ENCODE measurements around the gene BTAF1. TPM values are rescaled to one million over a fixed set of nuclear protein-coding genes. Genes with fewer than 3 reads are reported as not detected.

Gene BTAF1
- total and polyA plus RNA-seq, 10 of the 15 experiments (the other 5 are each of a cell fraction or from before 2014, with no cell fraction given): 11.8 to 157 (median 55.5) TPM

DNA sequence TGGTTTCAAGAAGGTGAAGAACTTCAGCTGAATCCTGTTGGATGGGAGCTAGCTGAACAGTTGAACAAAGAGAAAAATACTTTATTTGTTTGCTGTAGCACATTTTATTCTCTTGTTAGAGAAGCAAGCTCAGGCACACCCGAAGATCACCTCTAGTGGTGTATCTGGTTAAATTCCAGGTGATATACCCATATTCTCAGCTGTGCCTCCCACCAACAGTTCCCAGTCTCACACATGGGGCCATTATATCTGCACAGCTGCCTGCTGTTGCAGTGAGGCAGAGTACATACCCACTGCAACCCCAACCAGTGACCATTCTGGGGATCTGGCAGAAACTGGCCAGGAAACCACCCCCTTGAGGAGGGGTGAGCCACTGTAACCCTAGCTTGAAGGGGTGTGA, 9.2 kb downstream of the BTAF1 start:
- ChIA-PET RAD21 (ENCODE audit: unreplicated experiment) (no interaction called here), SMC1A (ENCODE audit: uncharacterized antibody, unreplicated experiment) (interaction anchor here (0.8 to 2.1 kb wide), 3 partner anchors 9 to 83 kb away, joined by 3 to 9 read pairs (median 3); partner anchors contain the start of gene BTAF1), POLR2A (interaction anchor here (1.0 to 1.8 kb wide), 2 partner anchors 8 to 9 kb away, joined by 3 to 7 read pairs; partner anchors contain the start of gene BTAF1), CTCF (interaction anchor here (0.6 to 1.8 kb wide), 4 partner anchors 9 to 60 kb away, joined by 3 to 4 read pairs (median 3); partner anchors contain the start of gene BTAF1)
- H3K27me3 ChIP-seq (replicated peaks in 1 of 2; ENCODE audit: control insufficient read depth in 2 of 2, insufficient read depth in 2 of 2, low read length in 1 of 2): no peaks in the 10 kb centered on the region
- peak overlapping the region; percentile 21; the same call in 1 of the 2 replicates for H3K4me2 ChIP-seq (ENCODE audit: control insufficient read depth, insufficient read depth)
- peaks cover 81% of the 10 kb centered on the region for H3K79me2 ChIP-seq (ENCODE audit: control insufficient read depth, insufficient read depth, low read length)
- peak; percentile 43 for ATAC-seq
- H3K4me3 ChIP-seq: no peak overlapping the region
- no peaks in the 10 kb centered on the region; the same call in 2 of the 3 replicates for H3K9me3 ChIP-seq (replicated peaks; ENCODE audit: control insufficient read depth, insufficient read depth, low read length)
- intact Hi-C loops (cut with micrococcal nuclease; ENCODE audit: unreplicated experiment) (no loop called here), in situ Hi-C loops (cut with MboI) (no loop called here)
- no peak overlapping the region for H3K9ac ChIP-seq (ENCODE audit: control insufficient read depth, insufficient read depth, low read length)
- BruUV-seq (replicated peaks): no TSS peak
- FAIRE-seq: no peak
- no peak overlapping the region for H2AFZ ChIP-seq (ENCODE audit: control insufficient read depth, low read depth, low read length)
- TF ChIP-seq CHD2 (IDR thresholded peaks at IDR 0.05; ENCODE audit: borderline replicate concordance, low read depth, low read length) (no peak), TCF7 (IDR thresholded peaks at IDR 0.05; ENCODE audit: borderline replicate concordance) (no peak), HDGF (IDR thresholded peaks at IDR 0.05) (no peak), FOXM1 (IDR thresholded peaks at IDR 0.05; ENCODE audit: low read depth, low read length) (no peak), RFX5 (IDR thresholded peaks at IDR 0.05; ENCODE audit: low read depth, low read length) (no peak), NRF1 (conservative IDR thresholded peaks at IDR 0.05; ENCODE audit: low read depth, low read length) (no peak), SMAD1 (IDR thresholded peaks at IDR 0.05; ENCODE audit: low read depth, partially characterized antibody) (no peak), EP300 (IDR thresholded peaks at IDR 0.05; ENCODE audit: borderline replicate concordance in 1 of 2, control insufficient read depth in 1 of 2, low read depth in 2 of 2, low read length in 2 of 2) (no peak), EED (IDR thresholded peaks at IDR 0.05; ENCODE audit: low read depth) (no peak), KLF5 (IDR thresholded peaks at IDR 0.05; ENCODE audit: partially characterized antibody) (no peak), EZH2 (IDR thresholded peaks at IDR 0.05; ENCODE audit: borderline replicate concordance, control insufficient read depth, low read depth, low read length) (no peak), MEF2A (IDR thresholded peaks at IDR 0.05; ENCODE audit: insufficient read depth, low read depth, low read length) (no peak), SRF (IDR thresholded peaks at IDR 0.05; ENCODE audit: low read depth in 2 of 2, low read length in 2 of 2) (no peak), MTA2 (IDR thresholded peaks at IDR 0.05; ENCODE audit: low read depth) (no peak)
- TF ChIP-seq, protein P1, sequence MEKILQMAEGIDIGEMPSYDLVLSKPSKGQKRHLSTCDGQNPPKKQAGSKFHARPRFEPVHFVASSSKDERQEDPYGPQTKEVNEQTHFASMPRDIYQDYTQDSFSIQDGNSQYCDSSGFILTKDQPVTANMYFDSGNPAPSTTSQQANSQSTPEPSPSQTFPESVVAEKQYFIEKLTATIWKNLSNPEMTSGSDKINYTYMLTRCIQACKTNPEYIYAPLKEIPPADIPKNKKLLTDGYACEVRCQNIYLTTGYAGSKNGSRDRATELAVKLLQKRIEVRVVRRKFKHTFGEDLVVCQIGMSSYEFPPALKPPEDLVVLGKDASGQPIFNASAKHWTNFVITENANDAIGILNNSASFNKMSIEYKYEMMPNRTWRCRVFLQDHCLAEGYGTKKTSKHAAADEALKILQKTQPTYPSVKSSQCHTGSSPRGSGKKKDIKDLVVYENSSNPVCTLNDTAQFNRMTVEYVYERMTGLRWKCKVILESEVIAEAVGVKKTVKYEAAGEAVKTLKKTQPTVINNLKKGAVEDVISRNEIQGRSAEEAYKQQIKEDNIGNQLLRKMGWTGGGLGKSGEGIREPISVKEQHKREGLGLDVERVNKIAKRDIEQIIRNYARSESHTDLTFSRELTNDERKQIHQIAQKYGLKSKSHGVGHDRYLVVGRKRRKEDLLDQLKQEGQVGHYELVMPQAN (conservative IDR thresholded peaks at IDR 0.05): no peak
- TF ChIP-seq, protein P2, sequence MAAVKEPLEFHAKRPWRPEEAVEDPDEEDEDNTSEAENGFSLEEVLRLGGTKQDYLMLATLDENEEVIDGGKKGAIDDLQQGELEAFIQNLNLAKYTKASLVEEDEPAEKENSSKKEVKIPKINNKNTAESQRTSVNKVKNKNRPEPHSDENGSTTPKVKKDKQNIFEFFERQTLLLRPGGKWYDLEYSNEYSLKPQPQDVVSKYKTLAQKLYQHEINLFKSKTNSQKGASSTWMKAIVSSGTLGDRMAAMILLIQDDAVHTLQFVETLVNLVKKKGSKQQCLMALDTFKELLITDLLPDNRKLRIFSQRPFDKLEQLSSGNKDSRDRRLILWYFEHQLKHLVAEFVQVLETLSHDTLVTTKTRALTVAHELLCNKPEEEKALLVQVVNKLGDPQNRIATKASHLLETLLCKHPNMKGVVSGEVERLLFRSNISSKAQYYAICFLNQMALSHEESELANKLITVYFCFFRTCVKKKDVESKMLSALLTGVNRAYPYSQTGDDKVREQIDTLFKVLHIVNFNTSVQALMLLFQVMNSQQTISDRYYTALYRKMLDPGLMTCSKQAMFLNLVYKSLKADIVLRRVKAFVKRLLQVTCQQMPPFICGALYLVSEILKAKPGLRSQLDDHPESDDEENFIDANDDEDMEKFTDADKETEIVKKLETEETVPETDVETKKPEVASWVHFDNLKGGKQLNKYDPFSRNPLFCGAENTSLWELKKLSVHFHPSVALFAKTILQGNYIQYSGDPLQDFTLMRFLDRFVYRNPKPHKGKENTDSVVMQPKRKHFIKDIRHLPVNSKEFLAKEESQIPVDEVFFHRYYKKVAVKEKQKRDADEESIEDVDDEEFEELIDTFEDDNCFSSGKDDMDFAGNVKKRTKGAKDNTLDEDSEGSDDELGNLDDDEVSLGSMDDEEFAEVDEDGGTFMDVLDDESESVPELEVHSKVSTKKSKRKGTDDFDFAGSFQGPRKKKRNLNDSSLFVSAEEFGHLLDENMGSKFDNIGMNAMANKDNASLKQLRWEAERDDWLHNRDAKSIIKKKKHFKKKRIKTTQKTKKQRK (IDR thresholded peaks at IDR 0.05; ENCODE audit: low read depth, low read length): no peak
- H4K20me1 ChIP-seq (ENCODE audit: control insufficient read depth, insufficient read depth): no peaks in the 10 kb centered on the region; the same call in 1 of the 2 replicates
- no peaks in the 10 kb centered on the region for H3K4me1 ChIP-seq (ENCODE audit: control insufficient read depth, insufficient read depth, low read length)
- no peak for DNase-seq (ENCODE audit: low read depth, low spot score)
- peaks cover 10 to 27% of the 10 kb centered on the region in 2 experiments for H3K36me3 ChIP-seq (ENCODE audit: control insufficient read depth in 2 of 2, insufficient read depth in 2 of 2, low read length in 1 of 2)
- 100% methylated on average over 1 of the region's 1 CpG for WGBS (ENCODE audit: insufficient coverage, insufficient replicate concordance, low lambda C conversion rate, missing lambda C conversion rate)
- no peak overlapping the region for H3K27ac ChIP-seq (ENCODE audit: control insufficient read depth, insufficient read depth)

Data from GM12878 (cell line).